Breast epithelium (tissue), 3 donors: Measurements from ENCODE around the gene TMEM273.

ENCODE experiments used
- CTCF ChIP-seq, 3 donors: fragments of 450-650 bp; IDR thresholded peaks; one replicate each; pipeline ENCODE4 v1.5.1; 2016 to 2017; ENCODE audit warnings: antibody characterized with exemption in 3 of 3, mild to moderate bottlenecking in 3 of 3, moderate library complexity in 3 of 3
- POLR2A ChIP-seq: fragments of 450-650 bp; IDR thresholded peaks from one replicate; pipeline ENCODE4 v1.6.1; 2016; ENCODE audit warnings: antibody characterized with exemption, mild to moderate bottlenecking, moderate library complexity
- POLR2AphosphoS5 ChIP-seq, 3 donors: sonication (generic); formaldehyde crosslinking; IDR thresholded peaks; one replicate each; pipeline ENCODE4 v1.6.1; 2017; ENCODE audit warnings: antibody characterized with exemption in 3 of 3

- no peak for TF ChIP-seq CTCF (IDR thresholded peaks at IDR 0.05)
- TF ChIP-seq POLR2A: no peak
- TF ChIP-seq POLR2AphosphoS5 (IDR thresholded peaks at IDR 0.05): no peak
Measured at GRCh38 chr10:49120911-49121310, 67.3 kb downstream of the TMEM273 start.
